Measurements from ENCODE around the gene DYSF. TPM values are rescaled to one million over a fixed set of nuclear protein-coding genes. Genes with fewer than 3 reads are reported as not detected.

Gene DYSF
- polyA plus RNA-seq, 1 experiment = 1.3 TPM

GRCh38 chr2:71602115-71602495, 148.7 kb downstream of the DYSF start:
- CTCF ChIA-PET = interaction anchor here (0.5 to 0.9 kb wide), 3 partner anchors 11 to 71 kb away, joined by 3 to 4 read pairs (median 3); no protein-coding TSS in a partner anchor
- no peak for DNase-seq (ENCODE audit: low read depth)
- H3K27me3 ChIP-seq (ENCODE audit: control insufficient read depth, insufficient read depth, low read length) = peaks cover 17% of the 10 kb centered on the region

DNA sequence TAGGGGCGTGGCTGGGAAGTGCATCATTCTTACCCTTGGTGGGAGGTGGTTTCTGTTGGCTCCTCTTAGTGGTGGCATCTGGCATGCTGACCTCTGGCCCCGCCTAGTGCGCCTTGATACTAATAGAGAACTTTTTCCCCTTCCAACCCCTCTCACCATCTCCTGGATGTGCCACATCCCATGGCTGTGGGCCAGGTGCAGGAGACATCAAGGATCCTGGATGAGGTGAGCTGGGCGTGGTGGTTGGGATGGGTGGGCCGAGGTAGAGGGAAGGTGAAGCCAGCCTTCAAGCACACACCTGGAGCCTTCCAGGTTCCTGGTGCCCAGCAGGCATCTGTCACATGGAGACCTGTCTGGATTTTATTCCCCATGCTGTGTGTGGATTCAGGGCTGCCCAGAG, 149.2 kb downstream of the DYSF start:
- Histone ChIP-seq H3K4me3 (ENCODE audit: low read depth, low read length) (no peak overlapping the region), H3K27me3 (ENCODE audit: control insufficient read depth, insufficient read depth, low read length) (peaks cover 16% of the 10 kb centered on the region), H3K36me3 (ENCODE audit: control insufficient read depth, insufficient read depth, low read length) (no peaks in the 10 kb centered on the region)
- POLR2A ChIA-PET = no interaction called here
- DNase-seq (ENCODE audit: low read depth) = no peak
- TF ChIP-seq, protein P1, sequence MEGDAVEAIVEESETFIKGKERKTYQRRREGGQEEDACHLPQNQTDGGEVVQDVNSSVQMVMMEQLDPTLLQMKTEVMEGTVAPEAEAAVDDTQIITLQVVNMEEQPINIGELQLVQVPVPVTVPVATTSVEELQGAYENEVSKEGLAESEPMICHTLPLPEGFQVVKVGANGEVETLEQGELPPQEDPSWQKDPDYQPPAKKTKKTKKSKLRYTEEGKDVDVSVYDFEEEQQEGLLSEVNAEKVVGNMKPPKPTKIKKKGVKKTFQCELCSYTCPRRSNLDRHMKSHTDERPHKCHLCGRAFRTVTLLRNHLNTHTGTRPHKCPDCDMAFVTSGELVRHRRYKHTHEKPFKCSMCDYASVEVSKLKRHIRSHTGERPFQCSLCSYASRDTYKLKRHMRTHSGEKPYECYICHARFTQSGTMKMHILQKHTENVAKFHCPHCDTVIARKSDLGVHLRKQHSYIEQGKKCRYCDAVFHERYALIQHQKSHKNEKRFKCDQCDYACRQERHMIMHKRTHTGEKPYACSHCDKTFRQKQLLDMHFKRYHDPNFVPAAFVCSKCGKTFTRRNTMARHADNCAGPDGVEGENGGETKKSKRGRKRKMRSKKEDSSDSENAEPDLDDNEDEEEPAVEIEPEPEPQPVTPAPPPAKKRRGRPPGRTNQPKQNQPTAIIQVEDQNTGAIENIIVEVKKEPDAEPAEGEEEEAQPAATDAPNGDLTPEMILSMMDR (IDR thresholded peaks at IDR 0.05; ENCODE audit: insufficient read depth, low read depth, low read length) = no peak
- CTCF ChIA-PET = interaction anchor here (0.5 to 0.6 kb wide), 2 partner anchors 12 to 72 kb away, joined by 3 read pairs; no protein-coding TSS in a partner anchor

More at GRCh38 chr2:71602115-71602495, 148.7 kb downstream of the DYSF start:
- Histone ChIP-seq H3K4me3 (ENCODE audit: low read depth, low read length) (no peak overlapping the region), H3K36me3 (ENCODE audit: control insufficient read depth, insufficient read depth, low read length) (no peaks in the 10 kb centered on the region)
- POLR2A ChIA-PET = no interaction called here
- TF ChIP-seq, protein P1 (IDR thresholded peaks at IDR 0.05; ENCODE audit: insufficient read depth, low read depth, low read length) = no peak

DNA sequence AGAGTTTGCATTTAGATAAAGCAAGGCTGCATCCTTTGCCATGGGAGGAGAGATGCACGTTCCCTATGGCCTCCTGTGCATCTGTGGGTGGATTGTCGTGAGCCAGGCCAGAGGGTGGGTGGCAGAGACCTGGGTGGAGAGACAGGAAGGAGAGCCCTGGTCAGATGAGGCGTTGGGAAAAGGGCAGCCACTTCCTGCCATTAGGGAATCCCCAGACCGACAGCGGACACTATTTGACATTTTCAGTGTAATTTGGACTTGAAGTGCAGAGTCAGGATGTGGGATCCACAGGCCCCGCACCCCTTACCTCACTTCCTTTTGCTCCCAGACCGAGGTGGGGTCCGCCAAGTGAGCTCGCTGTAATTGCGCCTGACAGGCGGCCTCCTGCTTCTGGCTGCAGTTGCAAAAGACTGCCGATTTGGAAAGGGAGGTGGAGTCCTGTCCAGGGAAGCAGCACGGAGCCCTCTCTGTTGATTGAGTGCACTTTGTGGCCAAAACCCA, 150.0 kb downstream of the DYSF start:
- no peak for DNase-seq (ENCODE audit: low read depth)
- H3K27me3 ChIP-seq (ENCODE audit: control insufficient read depth, insufficient read depth, low read length) = peaks cover 18% of the 10 kb centered on the region
- ChIA-PET POLR2A (no interaction called here), CTCF (interaction anchor here (1.4 to 13.0 kb wide), 2 partner anchors 57 to 195 kb away, joined by 4 to 175 read pairs; no protein-coding TSS in a partner anchor)
- TF ChIP-seq, protein P1 (IDR thresholded peaks at IDR 0.05; ENCODE audit: insufficient read depth, low read depth, low read length) = no peak
- H3K36me3 ChIP-seq (ENCODE audit: control insufficient read depth, insufficient read depth, low read length) = no peaks in the 10 kb centered on the region
- no peak overlapping the region for H3K4me3 ChIP-seq (ENCODE audit: low read depth, low read length)

DNA sequence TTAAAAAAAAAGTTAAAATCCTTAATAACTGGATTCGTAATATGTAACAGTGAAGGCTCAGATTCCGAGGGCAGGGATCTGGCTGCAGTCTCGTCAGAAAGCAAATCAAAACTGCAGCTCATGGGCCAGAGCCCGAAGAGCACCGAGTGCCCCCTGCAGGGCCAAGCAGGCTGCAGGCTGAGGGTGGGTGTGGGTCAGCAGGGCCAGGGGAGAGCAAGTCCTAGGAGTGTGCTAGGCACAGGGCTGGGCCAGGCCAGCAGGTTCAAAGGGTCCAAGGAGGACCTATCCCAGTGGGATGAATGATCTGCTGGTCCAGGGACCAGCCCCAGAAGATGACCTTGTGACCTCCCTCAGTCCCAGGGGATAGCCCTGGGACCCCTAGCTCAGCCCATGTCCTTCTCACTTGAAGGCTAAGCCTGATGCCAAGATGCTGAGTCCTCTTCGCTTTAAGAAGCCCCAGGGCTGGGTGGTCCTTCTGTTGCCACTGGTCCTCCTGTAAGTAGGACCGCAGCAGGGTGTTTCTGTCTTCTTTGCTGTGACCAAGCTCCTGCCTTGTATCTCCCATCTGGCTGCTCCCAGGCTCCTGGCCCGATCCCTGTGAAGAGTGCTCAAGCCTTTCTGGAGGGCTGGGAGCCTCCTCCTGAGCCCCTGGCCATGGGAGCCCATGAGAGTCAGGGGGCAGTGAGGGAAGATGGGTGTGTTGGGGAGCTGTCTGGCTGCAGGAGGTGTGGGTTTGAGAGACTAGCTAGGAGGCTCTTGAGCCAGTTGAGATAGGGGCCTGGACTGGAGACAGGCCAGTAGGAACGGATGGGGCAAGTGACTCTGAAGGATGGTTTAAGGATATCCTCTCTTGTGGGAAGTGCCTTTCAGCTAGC, 150.7 kb downstream of the DYSF start:
- ChIA-PET CTCF (interaction anchor here (1.4 to 13.0 kb wide), 2 partner anchors 58 to 195 kb away, joined by 4 to 175 read pairs; no protein-coding TSS in a partner anchor), POLR2A (no interaction called here)
- no peak for DNase-seq (ENCODE audit: low read depth)
- TF ChIP-seq, protein P1 (IDR thresholded peaks at IDR 0.05; ENCODE audit: insufficient read depth, low read depth, low read length) = no peak
- H3K27me3 ChIP-seq (ENCODE audit: control insufficient read depth, insufficient read depth, low read length) = peaks cover 18% of the 10 kb centered on the region
- no peaks in the 10 kb centered on the region for H3K36me3 ChIP-seq (ENCODE audit: control insufficient read depth, insufficient read depth, low read length)
- no peak overlapping the region for H3K4me3 ChIP-seq (ENCODE audit: low read depth, low read length)

- no peaks in the 10 kb centered on the region for H3K36me3 ChIP-seq (ENCODE audit: control insufficient read depth, insufficient read depth, low read length)
- TF ChIP-seq, protein P1 (IDR thresholded peaks at IDR 0.05; ENCODE audit: insufficient read depth, low read depth, low read length) = no peak
- POLR2A ChIA-PET = no interaction called here
- H3K4me3 ChIP-seq (ENCODE audit: low read depth, low read length) = no peak overlapping the region
- CTCF ChIA-PET = interaction anchor here (1.4 to 13.0 kb wide), 3 partner anchors 20 to 194 kb away, joined by 3 to 175 read pairs (median 4); no protein-coding TSS in a partner anchor
- peaks cover 18% of the 10 kb centered on the region for H3K27me3 ChIP-seq (ENCODE audit: control insufficient read depth, insufficient read depth, low read length)
- no peak for DNase-seq (ENCODE audit: low read depth)
These were observed 151.4 kb downstream of the DYSF start for GRCh38 chr2:71604726-71605120.
